DND-41 (cell line): ENCODE measurements around the gene MKI67.

Experiments used
- ATAC-seq: fragments of 200-7000 bp; cut with Tn5 transposase; 3 replicates; pipeline ENCODE4 v1.9.1; 2021; ENCODE audit warnings: low read depth; ENCODE audit not compliant: insufficient read depth
- DNase-seq: peaks from one replicate; pipeline ENCODE4 v3.0.0-alpha.2; 2020
- H2AFZ ChIP-seq: 2 replicates; pipeline ENCODE4 v1.6.0; 2012; ENCODE audit warnings: low read depth, low read length
- H3K27ac ChIP-seq: 2 replicates; pipeline ENCODE4 v1.5.1; 2012; ENCODE audit warnings: low read length, inconsistent platforms
- H3K27me3 ChIP-seq: fragments of 200-600 bp; sonication (generic); 2 replicates; pipeline ENCODE4 v1.6.0; 2012; ENCODE audit warnings: low read length, mild to moderate bottlenecking, inconsistent platforms; ENCODE audit not compliant: insufficient read depth, poor library complexity
- H3K36me3 ChIP-seq: 2 replicates; pipeline ENCODE4 v1.5.1; 2012; ENCODE audit warnings: low read length, inconsistent platforms; ENCODE audit not compliant: insufficient read depth
- H3K4me1 ChIP-seq: 2 replicates; pipeline ENCODE4 v1.5.1; 2012; ENCODE audit warnings: mild to moderate bottlenecking, low read length; ENCODE audit not compliant: insufficient read depth
- H3K4me2 ChIP-seq: 2 replicates; pipeline ENCODE4 v1.6.0; 2012; ENCODE audit warnings: mild to moderate bottlenecking, moderate library complexity, low read length, inconsistent platforms; ENCODE audit not compliant: insufficient read depth
- H3K4me3 ChIP-seq, 2 experiments: fragments of 200-600 bp in 1 of 2; shearing (Covaris generic) in 1 of 2; 2 replicates each; pipeline ENCODE4 v1.5.1; 2012 to 2016; ENCODE audit warnings: inconsistent platforms in 2 of 2, low read length in 2 of 2, mild to moderate bottlenecking in 2 of 2, low read depth in 1 of 2, moderate library complexity in 1 of 2
- H3K79me2 ChIP-seq: 2 replicates; pipeline ENCODE4 v1.6.0; 2012; ENCODE audit warnings: low read length, inconsistent platforms; ENCODE audit not compliant: insufficient read depth
- H3K9ac ChIP-seq: 2 replicates; pipeline ENCODE4 v1.6.0; 2012; ENCODE audit warnings: low read depth, mild to moderate bottlenecking, inconsistent platforms, low read length, moderate library complexity
- H3K9me3 ChIP-seq: 2 replicates; pipeline ENCODE4 v1.5.1; 2012; ENCODE audit warnings: low read length, moderate library complexity, mild to moderate bottlenecking, inconsistent platforms; ENCODE audit not compliant: insufficient read depth, severe bottlenecking
- H4K20me1 ChIP-seq: 2 replicates; pipeline ENCODE4 v1.6.0; 2012; ENCODE audit warnings: low read length; ENCODE audit not compliant: insufficient read depth
- CTCF ChIP-seq: IDR thresholded peaks from 2 replicates; pipeline ENCODE4 v1.5.1; 2012; ENCODE audit warnings: borderline replicate concordance, low read length, moderate library complexity, mild to moderate bottlenecking; ENCODE audit not compliant: poor library complexity, severe bottlenecking; ENCODE audit errors: extremely low read depth
- EZH2 ChIP-seq: IDR thresholded peaks from 3 replicates; pipeline ENCODE4 v1.6.1; 2012; ENCODE audit warnings: borderline replicate concordance, low read depth, mild to moderate bottlenecking, moderate library complexity, low read length, inconsistent platforms; ENCODE audit not compliant: severe bottlenecking

MKI67 gene

GRCh38 chr10:128053356-128053755 lies 72.9 kb downstream of the MKI67 start:
- H4K20me1 ChIP-seq = no peaks in the 10 kb centered on the region
- H3K36me3 ChIP-seq = peaks cover 50% of the 10 kb centered on the region
- no peak for DNase-seq
- no peaks in the 10 kb centered on the region for H3K9me3 ChIP-seq
- no peak overlapping the region for H3K4me2 ChIP-seq
- no peak overlapping the region for H2AFZ ChIP-seq
- TF ChIP-seq CTCF (no peak), EZH2 (no peak)
- H3K4me1 ChIP-seq = peaks cover 23% of the 10 kb centered on the region
- no peaks in the 10 kb centered on the region for H3K27me3 ChIP-seq
- no peak overlapping the region for H3K27ac ChIP-seq
- H3K9ac ChIP-seq = no peak overlapping the region
- H3K4me3 ChIP-seq = no peak overlapping the region
- H3K79me2 ChIP-seq = peaks cover 11% of the 10 kb centered on the region
- no peak for ATAC-seq

- H4K20me1 ChIP-seq = no peaks in the 10 kb centered on the region
- H3K27me3 ChIP-seq = no peaks in the 10 kb centered on the region
- no peak overlapping the region; the same call in 1 of the 2 replicates for H3K27ac ChIP-seq
- H3K4me3 ChIP-seq = no peak overlapping the region
- H3K79me2 ChIP-seq = peaks cover 16% of the 10 kb centered on the region
- ATAC-seq (no peak), DNase-seq (no peak)
- no peak overlapping the region for H3K9ac ChIP-seq
- peaks cover 29% of the 10 kb centered on the region for H3K4me1 ChIP-seq
- H2AFZ ChIP-seq = no peak overlapping the region
- no peak overlapping the region for H3K4me2 ChIP-seq
- peaks cover 45% of the 10 kb centered on the region for H3K36me3 ChIP-seq
- no peak for TF ChIP-seq CTCF
- no peak for TF ChIP-seq EZH2
- H3K9me3 ChIP-seq = no peaks in the 10 kb centered on the region
Observed at GRCh38 chr10:128052696-128053095, 73.5 kb downstream of the MKI67 start.

- no peak overlapping the region for H2AFZ ChIP-seq
- H4K20me1 ChIP-seq = no peaks in the 10 kb centered on the region
- DNase-seq (no peak), ATAC-seq (no peak)
- no peak for TF ChIP-seq EZH2
- H3K36me3 ChIP-seq = peaks cover 38% of the 10 kb centered on the region
- no peak overlapping the region for H3K27ac ChIP-seq
- H3K4me1 ChIP-seq = peaks cover 41% of the 10 kb centered on the region
- no peaks in the 10 kb centered on the region for H3K9me3 ChIP-seq
- no peak overlapping the region for H3K4me2 ChIP-seq
- H3K4me3 ChIP-seq = no peak overlapping the region
- H3K27me3 ChIP-seq = no peaks in the 10 kb centered on the region
- peaks cover 19% of the 10 kb centered on the region for H3K79me2 ChIP-seq
- no peak overlapping the region for H3K9ac ChIP-seq
Observed at GRCh38 chr10:128051548-128051947, 74.7 kb downstream of the MKI67 start.

- H3K4me2 ChIP-seq = no peak overlapping the region
- no peak overlapping the region for H3K27ac ChIP-seq
- H4K20me1 ChIP-seq = no peaks in the 10 kb centered on the region
Observed at GRCh38 chr10:128050936-128051335, 75.3 kb downstream of the MKI67 start.

More at GRCh38 chr10:128050936-128051335, 75.3 kb downstream of the MKI67 start:
- Histone ChIP-seq H3K9me3 (no peaks in the 10 kb centered on the region), H3K4me1 (peaks cover 44% of the 10 kb centered on the region), H3K27me3 (no peaks in the 10 kb centered on the region), H3K36me3 (peaks cover 32% of the 10 kb centered on the region), H3K9ac (no peak overlapping the region), H2AFZ (no peak overlapping the region), H3K4me3 (no peak overlapping the region), H3K79me2 (peaks cover 19% of the 10 kb centered on the region)
- DNase-seq = no peak
- TF ChIP-seq CTCF = no peak
- TF ChIP-seq EZH2 = no peak
- ATAC-seq = no peak
